CD4-positive, alpha-beta T cell treated with Interferon gamma for 1 hour (primary cell): ENCODE data around the gene HES3.

Experiments
- DNase-seq: peaks from one replicate; pipeline ENCODE4 v3.0.0-alpha.2; 2020

Gene HES3

GRCh38 chr1:6265151-6265550, 21.2 kb downstream of the HES3 start:
- DNase-seq = no peak

DNA sequence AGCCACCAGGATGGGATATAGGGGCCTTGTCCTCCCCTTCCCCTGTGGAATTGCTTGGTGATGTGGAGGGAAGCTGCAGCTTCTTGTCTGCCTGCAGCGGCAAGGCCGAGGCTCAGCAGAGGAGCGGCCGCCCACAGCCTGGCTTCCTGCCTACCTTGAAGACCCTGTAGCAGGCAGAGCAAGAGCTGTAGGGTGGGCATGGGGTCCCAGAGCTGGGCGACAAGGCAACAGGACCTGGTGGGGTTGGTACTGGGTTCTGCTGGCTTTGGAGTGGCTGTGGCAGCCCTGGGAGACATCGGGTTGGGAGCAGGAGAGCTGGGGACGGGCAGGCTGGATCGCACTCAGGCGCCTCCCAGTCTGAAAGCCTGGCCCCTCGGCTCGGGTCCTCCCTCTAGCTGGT, 22.7 kb downstream of the HES3 start:
- DNase-seq = no peak

DNA sequence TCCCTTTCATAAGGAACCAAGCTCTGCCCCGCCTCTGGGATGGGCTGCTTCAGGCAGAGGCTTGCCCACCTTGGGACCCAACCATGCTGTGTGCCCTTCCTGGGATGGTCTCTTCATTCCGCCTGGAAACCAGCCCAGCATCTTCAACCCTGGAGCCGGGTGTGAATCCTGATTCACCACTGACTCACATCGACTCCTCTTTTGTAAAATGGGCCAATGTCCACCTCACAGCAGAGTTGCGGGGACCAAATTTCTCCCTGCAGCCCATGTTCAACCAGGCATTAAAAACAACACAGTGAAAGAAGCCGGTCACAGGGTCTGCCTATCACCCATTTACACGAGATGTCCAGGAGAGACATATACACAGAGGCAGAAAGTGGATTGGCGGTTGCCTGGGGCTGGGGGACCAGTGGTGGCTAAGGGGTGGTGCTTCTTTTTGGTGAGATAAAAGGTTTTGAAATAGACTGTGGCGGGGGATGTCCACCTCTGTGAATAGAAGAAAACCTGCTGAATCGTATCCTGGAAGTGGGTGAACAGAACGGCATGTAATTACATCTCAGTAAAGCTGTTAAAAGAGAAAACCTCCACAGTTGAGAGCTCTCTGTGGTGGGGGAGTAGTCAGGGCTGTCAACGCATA, 23.8 kb downstream of the HES3 start:
- no peak for DNase-seq

- no peak for DNase-seq
These were observed 24.4 kb downstream of the HES3 start for GRCh38 chr1:6268415-6268814.

GRCh38 chr1:6269296-6269695, 25.3 kb downstream of the HES3 start:
- no peak for DNase-seq

DNA sequence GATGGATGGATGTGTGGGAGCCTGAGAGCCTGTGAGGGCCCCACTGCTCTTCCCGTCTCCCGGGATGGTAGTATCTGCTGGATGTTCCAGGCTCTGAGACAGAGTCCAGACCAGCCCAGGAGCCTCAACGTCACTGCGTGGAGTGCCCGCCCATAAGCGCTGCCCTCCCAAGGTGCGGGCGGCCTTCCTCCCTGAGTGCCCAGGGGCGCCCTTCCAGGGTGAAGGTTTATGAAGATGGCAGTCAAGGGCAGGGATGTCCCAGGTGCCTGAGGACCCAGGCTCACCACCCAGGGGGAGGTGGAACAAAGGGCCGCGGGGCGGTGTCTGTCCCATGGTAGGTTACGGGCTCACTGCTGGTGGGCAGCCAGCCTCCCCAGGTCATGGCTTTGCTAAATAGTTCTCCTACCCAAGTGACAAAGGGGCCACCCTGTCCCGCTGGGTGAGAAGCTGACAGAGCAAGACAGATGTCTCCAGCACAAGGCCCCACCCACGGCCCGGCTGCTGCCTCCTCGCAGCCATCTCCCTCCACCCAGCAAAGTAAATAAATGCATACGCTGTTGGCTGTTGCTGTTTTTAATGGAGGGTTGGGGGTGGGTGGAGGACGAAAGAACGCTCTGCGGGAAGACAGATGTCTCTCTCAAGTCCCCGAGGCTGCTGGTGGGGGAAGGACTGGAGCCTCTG, 25.9 kb downstream of the HES3 start:
- no peak for DNase-seq

GRCh38 chr1:6270401-6270800, 26.4 kb downstream of the HES3 start:
- no peak for DNase-seq

- DNase-seq = no peak
These were observed 27.0 kb downstream of the HES3 start for GRCh38 chr1:6271006-6271405.

- no peak for DNase-seq
These were observed 27.6 kb downstream of the HES3 start for GRCh38 chr1:6271554-6271953.

DNA sequence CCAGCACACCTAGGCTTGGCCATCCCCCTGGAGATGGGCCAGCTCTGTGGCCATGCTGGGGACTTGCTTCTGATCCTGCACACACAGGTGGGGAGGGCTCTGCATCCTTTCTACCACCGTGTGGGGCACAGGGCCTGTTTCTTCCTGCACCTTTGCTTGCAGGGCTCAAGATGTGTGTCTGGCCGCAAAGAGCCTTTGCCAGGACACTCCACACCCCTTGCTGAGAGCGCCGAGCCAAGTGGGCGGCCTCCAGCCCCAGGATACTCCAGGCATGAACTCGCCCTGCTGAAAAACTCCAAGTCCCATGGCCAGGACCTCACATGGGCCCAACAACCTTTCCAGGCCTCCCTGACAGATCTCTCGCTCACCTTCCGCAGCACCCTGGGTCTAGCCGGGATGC, 28.5 kb downstream of the HES3 start:
- DNase-seq = no peak

GRCh38 chr1:6272868-6273267, 28.9 kb downstream of the HES3 start:
- no peak for DNase-seq

DNA sequence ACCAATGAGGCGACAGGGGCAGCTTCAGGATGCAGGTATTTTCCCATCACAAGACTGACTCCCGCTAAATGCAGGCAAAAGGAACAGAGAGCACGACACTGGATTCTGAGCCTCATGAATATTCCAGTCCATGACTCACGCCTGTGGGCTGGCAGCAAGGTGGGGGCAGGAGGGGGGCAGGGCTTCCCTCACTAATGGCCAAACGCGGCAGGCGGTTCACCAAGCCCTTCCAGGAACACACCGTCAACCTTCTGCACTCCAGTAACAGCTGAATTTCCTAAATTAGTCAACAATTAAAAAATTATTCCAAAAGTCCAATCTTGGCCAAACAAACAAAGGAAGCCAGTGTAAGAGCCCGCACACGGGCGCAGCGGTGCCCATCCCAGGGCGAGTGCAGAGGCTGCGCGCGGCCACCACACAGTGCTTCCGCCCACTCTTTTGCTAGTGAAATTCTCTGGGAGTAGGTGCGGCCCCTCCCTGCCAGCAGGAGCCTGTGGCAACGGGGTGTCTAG, 29.5 kb downstream of the HES3 start:
- DNase-seq = no peak

- DNase-seq = no peak
These were observed 30.1 kb downstream of the HES3 start for GRCh38 chr1:6274102-6274501.

GRCh38 chr1:6274622-6275139, 30.7 kb downstream of the HES3 start:
- no peak for DNase-seq

GRCh38 chr1:6275826-6276782, 32.1 kb downstream of the HES3 start:
- no peak for DNase-seq

- DNase-seq = no peak
These were observed 33.0 kb downstream of the HES3 start for GRCh38 chr1:6276811-6277555.

DNA sequence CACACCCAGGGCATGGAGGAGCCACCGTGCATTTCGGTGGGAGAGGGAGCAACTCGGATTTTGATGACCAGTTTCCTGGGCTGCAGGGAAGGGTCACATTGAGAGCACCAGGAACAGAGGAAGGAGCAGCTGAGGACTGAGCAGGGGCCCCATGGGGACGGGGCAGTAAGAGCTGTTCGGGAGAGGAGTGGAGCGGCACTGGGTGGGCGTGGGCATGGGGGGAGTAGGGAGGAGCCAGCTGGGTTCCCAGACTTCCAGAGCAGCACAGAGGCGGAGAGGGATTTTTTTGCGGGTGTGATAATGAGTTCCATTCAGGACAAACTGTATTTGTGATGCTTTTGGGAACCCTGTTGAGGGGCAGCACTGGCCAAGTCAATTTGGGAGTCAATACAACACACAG, 34.3 kb downstream of the HES3 start:
- DNase-seq = no peak

DNA sequence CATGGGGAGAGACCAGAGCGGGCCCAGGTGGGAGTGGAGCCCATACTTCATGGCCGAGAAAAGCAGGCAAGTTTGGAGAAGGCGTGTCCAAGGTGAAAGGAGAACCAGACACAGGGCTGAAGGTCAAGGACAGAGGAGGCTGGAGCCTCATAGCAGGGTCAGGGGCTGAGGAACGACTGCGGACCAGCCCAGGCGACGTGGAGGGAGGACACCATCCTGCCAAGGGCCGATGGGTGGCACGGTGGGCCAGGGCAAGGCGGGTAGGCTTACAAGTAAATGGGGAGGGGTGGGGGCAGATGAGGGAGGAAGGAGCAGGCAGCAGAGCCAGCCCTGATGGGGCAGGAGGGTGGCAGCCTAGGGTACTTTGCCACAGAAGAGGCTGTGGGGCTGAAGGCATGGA, 35.1 kb downstream of the HES3 start:
- DNase-seq = no peak

DNA sequence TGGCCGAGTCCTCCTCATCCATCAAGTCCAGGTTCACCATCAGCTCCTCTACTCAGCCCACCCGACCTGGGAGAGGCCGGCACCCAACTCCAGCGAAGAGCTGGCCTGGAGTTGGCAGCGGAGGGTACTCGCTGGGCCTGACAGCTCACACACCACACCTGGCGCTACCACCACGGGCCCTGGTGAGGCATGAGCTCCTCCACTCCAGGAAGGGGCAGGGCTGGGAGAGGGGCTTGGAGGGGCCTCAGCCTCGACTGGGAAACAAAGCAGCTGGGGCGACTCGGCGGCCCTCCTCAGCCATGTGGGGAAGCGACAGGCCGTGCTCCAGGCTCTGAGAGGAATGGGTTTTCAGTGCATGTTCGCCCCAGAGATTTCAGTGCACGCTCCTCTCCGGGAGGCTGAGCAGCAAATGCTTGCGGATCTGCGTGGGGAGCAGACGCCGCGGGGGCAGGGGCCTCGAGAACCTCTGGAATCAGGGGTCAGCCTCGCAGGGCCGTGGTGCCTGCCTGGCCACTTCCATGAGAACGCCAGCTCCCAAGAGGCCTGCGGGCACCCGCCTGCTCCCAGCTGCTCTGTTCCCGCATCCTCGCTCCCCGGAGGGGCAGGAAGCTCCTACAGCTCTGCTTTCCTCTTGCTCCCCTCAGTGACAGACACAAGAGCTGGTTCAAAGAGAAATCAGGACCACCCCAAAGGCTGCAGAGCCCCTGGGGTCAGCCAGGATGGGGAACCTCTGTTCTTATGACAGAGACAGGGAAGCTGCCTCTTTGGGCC, 35.8 kb downstream of the HES3 start:
- DNase-seq = no peak

GRCh38 chr1:6280761-6281451, 36.9 kb downstream of the HES3 start:
- DNase-seq = no peak
